Mononuclear cell (primary cell): Measurements from ENCODE around the gene CSF2RB. TPM values are rescaled to one million over a fixed set of nuclear protein-coding genes. Genes with fewer than 3 reads are reported as not detected.
A peak's percentile ranks its signal among the peaks of the same experiment; 100 is the strongest.

ENCODE experiments used
- H3K27me3 ChIP-seq: 2 replicates; pipeline ENCODE4 v1.6.0; 2011; ENCODE audit warnings: low read length, control low read depth; ENCODE audit not compliant: insufficient read depth
- H3K4me1 ChIP-seq: 2 replicates; pipeline ENCODE4 v1.5.1; 2011; ENCODE audit warnings: mild to moderate bottlenecking, low read length, control low read depth; ENCODE audit not compliant: insufficient read depth
- H3K4me3 ChIP-seq: 2 replicates; pipeline ENCODE4 v1.5.1; 2011; ENCODE audit warnings: mild to moderate bottlenecking, low read length, moderate library complexity
- H3K9me3 ChIP-seq: 2 replicates; pipeline ENCODE4 v1.5.1; 2011; ENCODE audit warnings: low read depth, mild to moderate bottlenecking, control low read depth, low read length
- total RNA-seq: library from RNA; depleted of rRNA; stranded (reverse); fragments of >200 nt; gene quantifications from one replicate; pipeline ENCODE4 v1.2.3, GENCODE V29; 2012

The CSF2RB gene
- total RNA-seq, 1 donor = 17.4 TPM

DNA sequence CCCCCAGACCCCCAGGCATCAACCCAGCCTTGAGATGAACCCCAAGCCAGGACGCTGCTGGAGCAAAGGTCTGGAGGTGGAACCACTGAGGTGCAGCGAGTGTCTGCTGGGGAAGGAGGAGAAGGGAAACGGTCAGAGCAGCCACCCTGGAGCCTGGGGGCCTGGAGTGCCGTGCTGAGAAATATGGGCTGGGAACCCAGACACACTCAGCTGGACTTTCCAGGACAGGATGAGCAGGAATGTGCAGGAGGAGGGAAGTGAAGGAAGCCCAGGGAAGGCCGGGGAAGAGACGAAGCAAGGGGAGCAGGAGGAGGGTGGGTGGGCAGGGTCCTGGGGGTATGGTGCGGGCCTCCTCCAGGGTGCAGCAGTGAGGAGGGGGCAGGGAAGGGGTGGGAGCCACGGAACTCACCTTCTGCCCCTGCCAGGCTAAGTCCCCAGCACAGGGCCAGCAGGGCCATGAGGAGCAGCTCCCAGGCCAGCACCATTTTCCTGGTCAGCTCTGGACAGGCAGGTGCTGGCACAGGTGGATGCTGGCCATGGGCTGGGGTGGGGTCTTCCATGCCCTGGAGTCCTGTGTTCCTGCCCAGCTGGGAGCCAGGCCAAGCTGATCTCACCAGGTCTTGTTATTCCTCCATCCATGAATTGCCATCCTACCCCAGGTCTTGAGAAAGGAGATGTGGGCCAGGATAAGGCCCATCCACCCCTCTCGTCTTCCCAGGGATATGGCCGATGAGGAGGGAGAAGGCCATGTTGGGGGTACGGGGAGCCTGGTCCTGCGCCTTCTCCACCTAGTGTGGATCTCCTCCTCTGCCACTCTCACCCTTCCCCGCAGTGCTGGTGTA, 40.0 kb downstream of the CSF2RB start:
- Histone ChIP-seq H3K4me1 (no peaks in the 10 kb centered on the region), H3K9me3 (no peaks in the 10 kb centered on the region), H3K27me3 (no peaks in the 10 kb centered on the region), H3K4me3 (no peak overlapping the region)

DNA sequence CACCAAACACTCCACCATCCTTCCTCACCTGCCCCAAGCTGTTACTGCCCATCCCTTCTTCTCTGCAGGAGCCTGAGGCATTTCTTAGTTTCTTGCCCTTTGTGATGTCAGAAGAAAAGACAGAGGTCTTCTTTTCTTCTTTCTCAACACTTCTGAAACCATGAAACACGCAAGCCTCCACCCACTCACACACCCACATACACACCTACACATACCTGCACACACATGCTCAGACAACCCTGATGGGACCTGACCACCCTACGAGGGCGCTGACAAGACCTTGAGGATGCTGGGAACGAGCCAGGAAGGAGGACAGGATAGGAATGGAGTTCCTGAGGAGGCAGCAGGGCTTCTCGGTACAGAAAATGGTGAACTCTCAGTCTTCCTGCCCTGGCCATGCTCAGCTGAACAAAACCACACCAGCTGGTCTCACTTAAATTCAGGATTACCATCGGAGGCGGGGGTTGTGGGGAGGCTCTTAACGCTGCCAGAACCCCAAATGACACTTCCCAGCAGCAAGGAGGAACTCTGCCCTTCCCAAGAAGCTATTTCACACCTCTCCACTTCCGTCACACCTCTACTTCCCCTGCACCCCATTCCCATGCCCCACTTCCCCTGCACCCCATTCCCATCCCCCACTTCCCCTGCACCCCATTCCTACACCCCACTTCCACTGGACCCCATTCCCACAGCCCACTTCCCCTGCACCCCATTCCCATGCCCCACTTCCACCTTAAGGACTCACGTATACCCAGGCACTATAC, 41.0 kb downstream of the CSF2RB start:
- Histone ChIP-seq H3K9me3 (no peaks in the 10 kb centered on the region), H3K4me3 (peak overlapping the region; percentile 20), H3K4me1 (no peaks in the 10 kb centered on the region), H3K27me3 (no peaks in the 10 kb centered on the region)

DNA sequence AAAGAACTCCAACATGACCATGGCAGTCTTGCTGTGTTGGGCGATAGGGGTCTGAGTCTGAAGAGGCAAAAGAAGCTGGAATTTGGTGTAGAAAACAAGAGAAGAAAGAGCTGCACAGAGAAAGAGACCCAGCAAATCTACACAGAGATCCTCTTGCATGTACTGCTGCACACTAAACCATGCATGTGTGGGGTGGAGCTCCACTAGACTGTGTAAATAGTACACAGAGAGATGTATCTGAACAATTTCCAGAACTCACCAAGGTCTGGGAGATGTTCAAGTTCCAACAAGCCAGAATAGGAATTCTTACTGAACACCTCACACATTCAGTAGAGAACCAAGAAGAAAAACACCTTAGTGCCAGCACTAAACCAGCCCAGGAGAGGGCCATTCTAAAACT, 42.3 kb downstream of the CSF2RB start:
- Histone ChIP-seq H3K4me3 (no peak overlapping the region), H3K4me1 (no peaks in the 10 kb centered on the region), H3K27me3 (peaks cover 10% of the 10 kb centered on the region), H3K9me3 (no peaks in the 10 kb centered on the region)

DNA sequence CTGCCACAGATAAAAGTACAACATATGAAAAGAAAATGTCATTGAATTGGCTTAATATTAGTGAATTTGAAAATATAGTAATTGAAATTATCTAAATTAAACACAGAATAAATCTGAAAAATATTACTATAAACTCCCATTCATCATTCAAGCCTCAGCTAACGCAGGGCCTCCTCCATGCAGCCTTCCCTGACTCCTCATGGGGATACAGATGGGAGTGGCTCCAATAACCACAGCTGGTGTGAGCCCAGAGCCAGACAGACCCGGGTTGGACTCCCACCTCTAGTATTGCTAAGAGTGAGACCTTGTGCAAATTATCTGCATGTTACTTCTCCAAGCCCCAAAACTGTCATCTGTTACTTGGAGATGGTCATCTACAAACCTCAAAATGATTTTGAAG, 44.9 kb downstream of the CSF2RB start:
- Histone ChIP-seq H3K4me3 (no peak overlapping the region), H3K4me1 (no peaks in the 10 kb centered on the region), H3K9me3 (no peaks in the 10 kb centered on the region), H3K27me3 (peaks cover 23% of the 10 kb centered on the region)

DNA sequence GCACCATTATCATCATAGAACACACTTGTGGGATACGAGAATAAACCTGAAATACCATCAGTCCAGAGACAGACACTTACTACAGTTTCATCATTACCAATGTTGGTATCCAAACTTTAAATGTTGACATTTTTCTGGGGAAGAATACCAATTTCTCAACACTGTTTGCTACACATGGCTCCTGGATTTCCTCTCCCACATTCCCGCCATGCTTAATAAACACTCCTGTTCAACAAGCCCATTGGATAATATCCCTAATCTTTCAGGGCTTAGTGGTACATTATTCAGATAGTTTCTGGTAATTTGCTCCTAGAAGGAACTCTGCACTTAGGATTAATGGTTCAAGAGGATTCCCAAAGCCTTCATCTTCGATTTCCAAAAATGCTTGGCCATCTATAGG, 48.2 kb downstream of the CSF2RB start:
- Histone ChIP-seq H3K27me3 (peaks cover 23% of the 10 kb centered on the region), H3K4me3 (no peak overlapping the region), H3K9me3 (no peaks in the 10 kb centered on the region), H3K4me1 (peaks cover 6% of the 10 kb centered on the region)

DNA sequence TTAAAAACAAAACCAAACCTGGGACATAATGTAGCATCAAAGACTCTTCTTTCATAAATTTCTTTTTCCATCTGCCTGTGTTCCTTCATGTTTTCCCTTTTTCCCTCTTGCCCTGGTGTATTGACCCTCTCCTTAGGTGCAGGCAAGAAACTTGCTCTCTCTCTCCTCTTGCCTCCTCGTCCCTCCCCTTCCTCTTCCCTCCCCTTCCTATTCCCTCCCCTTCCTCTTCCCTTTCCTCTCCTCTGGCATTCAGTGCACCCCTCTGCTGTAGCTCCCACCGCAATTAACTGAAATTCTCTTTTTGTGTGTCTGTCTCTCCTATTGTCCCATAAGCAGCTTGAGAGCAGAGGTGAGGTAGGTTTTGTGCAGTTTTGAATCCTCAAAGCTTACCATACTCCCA, 49.9 kb downstream of the CSF2RB start:
- Histone ChIP-seq H3K27me3 (peaks cover 23% of the 10 kb centered on the region), H3K9me3 (no peaks in the 10 kb centered on the region), H3K4me1 (peaks cover 6% of the 10 kb centered on the region), H3K4me3 (no peak overlapping the region)

DNA sequence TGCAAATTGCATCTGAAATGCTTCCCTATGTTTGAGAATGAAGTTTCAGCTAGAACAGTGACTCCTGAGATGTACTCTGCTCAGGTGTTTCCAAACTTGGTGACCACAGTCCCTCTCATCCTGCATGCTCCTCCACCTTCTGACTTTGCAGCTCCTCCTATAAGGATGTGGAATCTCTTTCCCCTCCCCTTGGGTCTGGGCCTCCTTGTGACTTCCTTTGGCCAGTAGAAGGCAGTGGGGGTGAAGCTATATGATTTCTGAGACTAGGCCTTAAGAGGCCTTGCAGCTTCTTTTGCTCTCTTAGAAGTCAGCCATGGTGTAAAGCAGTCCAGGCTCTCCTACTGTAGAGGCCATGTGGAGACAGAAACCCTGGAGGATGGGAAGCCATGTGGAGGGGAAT, 50.7 kb downstream of the CSF2RB start:
- peaks cover 6% of the 10 kb centered on the region for H3K4me1 ChIP-seq
- H3K9me3 ChIP-seq = no peaks in the 10 kb centered on the region
- H3K27me3 ChIP-seq = peaks cover 23% of the 10 kb centered on the region
- no peak overlapping the region for H3K4me3 ChIP-seq

DNA sequence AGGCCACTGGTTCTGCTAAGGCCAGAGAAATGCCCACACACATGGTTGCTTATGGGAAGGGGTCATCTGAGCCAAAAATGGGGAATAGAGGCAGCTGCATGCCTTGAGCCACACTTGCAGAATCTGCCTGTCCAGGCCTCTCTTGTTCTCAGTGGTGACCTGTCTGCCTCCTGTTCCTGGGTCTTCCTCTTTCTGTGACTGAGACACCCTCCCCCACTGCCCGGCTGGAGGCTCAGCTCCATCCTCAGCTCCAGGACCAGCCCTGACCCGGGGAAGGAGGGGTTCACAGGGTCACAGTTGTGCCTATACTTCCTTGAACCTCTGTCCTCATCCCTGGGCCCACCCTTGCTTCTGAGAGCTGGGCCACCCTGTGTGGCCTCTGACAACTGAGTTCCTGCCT, 52.3 kb downstream of the CSF2RB start:
- Histone ChIP-seq H3K4me1 (peaks cover 6% of the 10 kb centered on the region), H3K9me3 (no peaks in the 10 kb centered on the region), H3K4me3 (no peak overlapping the region), H3K27me3 (peaks cover 13% of the 10 kb centered on the region)

DNA sequence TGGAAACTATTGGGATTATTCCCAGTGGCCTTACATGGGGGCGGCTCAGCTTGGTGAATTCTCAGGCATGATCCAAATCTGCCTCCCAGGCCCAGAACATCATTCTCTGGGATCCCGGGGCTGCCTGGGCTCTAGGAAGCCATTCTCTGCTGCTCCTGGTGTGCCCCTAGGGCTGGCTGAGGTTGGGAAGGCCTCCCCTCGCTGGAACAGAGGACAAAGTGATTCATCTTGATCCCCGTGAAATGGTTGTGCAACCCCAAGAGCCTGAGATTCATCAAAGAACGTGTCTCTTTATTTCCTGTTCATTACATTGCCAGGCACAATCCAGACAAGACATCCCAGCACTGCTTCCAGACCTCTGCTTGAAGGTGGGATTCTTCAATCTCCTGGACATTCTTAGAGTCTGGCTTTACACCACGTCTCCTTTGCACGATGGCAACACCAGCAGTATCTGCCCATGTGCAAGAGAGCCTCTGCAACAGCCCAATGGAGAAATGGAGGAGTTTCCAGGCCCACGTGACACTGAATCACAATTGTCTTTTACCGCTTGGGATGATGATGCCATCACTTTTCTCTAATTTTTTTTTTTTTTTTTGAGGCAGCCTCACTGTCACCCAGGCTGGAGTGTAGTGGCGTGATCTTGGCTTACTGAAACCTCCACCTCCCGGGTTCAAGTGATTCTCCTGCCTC, 53.6 kb downstream of the CSF2RB start:
- H3K4me3 ChIP-seq = no peak overlapping the region
- peaks cover 6% of the 10 kb centered on the region for H3K4me1 ChIP-seq
- H3K27me3 ChIP-seq = peaks cover 1% of the 10 kb centered on the region
- H3K9me3 ChIP-seq = no peaks in the 10 kb centered on the region

DNA sequence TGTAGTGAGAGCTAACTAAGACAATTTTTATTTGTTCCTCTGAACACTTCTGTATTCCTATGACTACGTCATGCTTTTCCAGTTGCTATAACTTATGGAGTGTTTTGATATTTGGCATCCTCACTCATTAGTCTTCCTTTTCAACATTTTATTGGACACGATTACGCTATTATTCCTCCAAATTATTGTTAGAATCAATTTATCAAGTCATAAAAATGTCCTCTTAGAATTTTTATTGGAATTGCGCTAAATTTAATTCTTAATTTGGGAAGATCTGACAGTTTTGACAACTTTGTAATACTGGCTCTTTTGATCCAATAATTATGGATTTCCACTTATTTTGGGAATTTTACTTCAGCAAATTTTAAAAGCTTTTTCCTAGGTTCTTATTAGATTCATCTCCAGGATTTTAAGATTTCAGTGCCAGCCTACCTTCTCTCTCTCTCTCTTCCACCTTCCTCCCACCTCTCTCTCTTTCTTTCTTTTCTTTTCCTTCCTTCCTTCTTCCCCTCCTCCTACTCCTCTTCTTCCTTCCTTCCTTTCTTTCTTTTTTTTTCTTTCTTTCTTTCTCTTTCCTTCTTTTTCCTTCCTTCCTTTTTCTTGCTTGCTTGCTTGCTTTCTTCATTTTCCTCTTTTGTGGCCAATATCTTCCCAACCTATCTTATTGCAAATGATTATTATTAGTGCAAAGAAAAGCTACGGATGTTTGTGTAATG, 55.0 kb downstream of the CSF2RB start:
- Histone ChIP-seq H3K4me3 (no peak overlapping the region), H3K9me3 (no peaks in the 10 kb centered on the region), H3K27me3 (no peaks in the 10 kb centered on the region), H3K4me1 (peaks cover 6% of the 10 kb centered on the region)

DNA sequence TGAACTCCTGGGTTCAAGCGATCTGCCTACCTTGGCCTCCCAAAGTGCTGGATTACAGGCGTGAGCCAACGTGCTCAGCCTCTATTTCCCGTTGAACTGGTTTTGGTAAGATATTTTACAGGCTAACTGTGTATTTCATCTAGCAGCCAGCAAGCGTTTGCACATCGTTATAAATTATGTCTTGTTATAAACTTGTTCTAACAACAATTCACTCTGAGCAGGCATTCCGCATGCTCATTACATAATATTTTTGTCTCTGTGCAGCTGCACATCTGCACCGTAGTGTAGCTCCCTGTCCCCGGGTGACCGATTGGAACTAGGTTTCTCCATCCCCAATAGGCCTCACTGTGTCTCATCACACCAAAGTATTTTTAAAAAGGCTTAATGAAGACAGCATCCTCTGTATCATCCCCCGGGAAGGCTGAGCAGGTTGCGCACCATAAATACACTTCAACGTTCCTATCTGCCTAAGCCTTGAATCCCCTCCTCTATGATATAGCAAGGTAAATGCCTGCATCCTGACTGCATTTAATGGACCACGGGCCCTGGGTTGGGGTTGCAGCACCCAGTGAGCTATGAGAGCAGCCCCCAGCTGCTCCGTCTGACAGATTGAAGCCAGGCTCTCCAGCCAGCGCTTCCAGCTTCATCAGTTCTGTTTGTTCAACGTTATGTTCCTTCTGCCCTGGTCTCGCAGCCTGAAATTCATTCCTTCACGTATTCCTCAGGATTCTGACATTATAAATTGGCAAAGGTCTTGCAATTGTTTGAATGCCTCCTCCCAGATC, 58.1 kb downstream of the CSF2RB start:
- Histone ChIP-seq H3K4me1 (no peaks in the 10 kb centered on the region), H3K27me3 (no peaks in the 10 kb centered on the region), H3K9me3 (no peaks in the 10 kb centered on the region), H3K4me3 (no peak overlapping the region)

DNA sequence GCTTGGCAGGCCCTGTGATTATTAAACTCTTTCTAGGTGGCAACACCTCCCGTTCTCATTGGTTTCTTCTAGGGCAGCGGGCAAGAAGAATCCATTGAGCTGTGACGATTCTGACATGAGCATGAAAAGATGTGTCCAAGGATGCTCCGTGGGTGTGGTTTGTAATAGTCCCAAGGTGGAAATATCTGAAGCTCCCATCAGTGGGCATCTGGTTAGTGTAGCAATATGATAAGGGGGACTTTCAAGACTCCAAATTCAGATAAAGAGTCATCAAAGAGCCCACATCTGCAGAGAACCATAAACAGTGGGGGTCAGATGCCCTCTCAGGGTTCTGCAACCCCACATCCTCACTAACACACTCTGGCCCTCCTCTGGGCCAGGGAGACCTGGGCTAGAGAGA, 63.2 kb downstream of the CSF2RB start:
- Histone ChIP-seq H3K9me3 (no peaks in the 10 kb centered on the region), H3K4me1 (peaks cover 7% of the 10 kb centered on the region), H3K4me3 (no peak overlapping the region), H3K27me3 (no peaks in the 10 kb centered on the region)

DNA sequence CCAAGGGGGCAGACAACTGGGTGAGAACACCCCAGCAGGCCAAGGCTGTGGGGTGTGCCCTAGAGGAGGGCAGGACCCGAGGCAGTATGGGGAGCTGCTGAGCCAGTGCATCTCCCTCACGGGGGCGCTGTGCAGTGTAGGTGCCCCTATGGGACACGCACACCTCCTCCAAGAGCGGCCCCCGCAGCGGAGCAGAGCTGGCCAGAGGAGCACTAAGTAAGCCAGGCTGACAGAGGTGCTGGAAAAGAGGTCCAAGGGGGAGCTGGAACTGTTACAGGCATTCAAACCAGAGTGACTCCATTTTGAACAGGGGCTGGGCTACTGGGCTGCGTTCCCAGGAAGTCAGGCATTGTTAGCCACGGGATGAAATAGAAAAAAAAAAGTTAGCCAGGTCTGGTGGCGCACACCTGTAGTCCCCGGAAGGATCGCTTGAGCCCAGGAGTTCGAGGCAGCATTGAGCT, 64.0 kb downstream of the CSF2RB start:
- H3K27me3 ChIP-seq = no peaks in the 10 kb centered on the region
- peaks cover 7% of the 10 kb centered on the region for H3K4me1 ChIP-seq
- peak overlapping the region; percentile 45 for H3K4me3 ChIP-seq
- H3K9me3 ChIP-seq = no peaks in the 10 kb centered on the region
